ENCODE data around the gene CCDC177. TPM values are rescaled to one million over a fixed set of nuclear protein-coding genes. Genes with fewer than 3 reads are reported as not detected.

CCDC177 gene
- total RNA-seq, 3 donors from 2014 or later: 0.05 TPM; not detected in 2

- no peak overlapping the region for H3K4me3 Mint-ChIP-seq
- no peak for ATAC-seq
- no peak for DNase-seq
- no peaks in the 10 kb centered on the region for H3K36me3 Mint-ChIP-seq (ENCODE audit: insufficient read depth)
- no peaks in the 10 kb centered on the region for H3K9me3 Mint-ChIP-seq
- H3K4me1 Mint-ChIP-seq (ENCODE audit: low read depth): peaks cover 5% of the 10 kb centered on the region
- H3K27me3 Mint-ChIP-seq (ENCODE audit: low read depth): peaks cover 28% of the 10 kb centered on the region
Measured at GRCh38 chr14:69538766-69539165, 35.9 kb downstream of the CCDC177 start.

GRCh38 chr14:69537900-69538299, 36.8 kb downstream of the CCDC177 start:
- no peaks in the 10 kb centered on the region for H3K9me3 Mint-ChIP-seq
- H3K27me3 Mint-ChIP-seq (ENCODE audit: low read depth): peaks cover 26% of the 10 kb centered on the region
- H3K36me3 Mint-ChIP-seq (ENCODE audit: insufficient read depth): no peaks in the 10 kb centered on the region
- ATAC-seq (no peak), DNase-seq (no peak)
- H3K4me1 Mint-ChIP-seq (ENCODE audit: low read depth): no peaks in the 10 kb centered on the region
- no peak overlapping the region for H3K4me3 Mint-ChIP-seq

- Mint-ChIP-seq H3K4me1 (ENCODE audit: low read depth) (no peaks in the 10 kb centered on the region), H3K27me3 (ENCODE audit: low read depth) (peaks cover 28% of the 10 kb centered on the region), H3K4me3 (no peak overlapping the region), H3K9me3 (no peaks in the 10 kb centered on the region), H3K36me3 (ENCODE audit: insufficient read depth) (no peaks in the 10 kb centered on the region)
- ATAC-seq (no peak), DNase-seq (no peak)
Measured at GRCh38 chr14:69536971-69537370, 37.7 kb downstream of the CCDC177 start.

GRCh38 chr14:69535230-69535848, 39.3 kb downstream of the CCDC177 start:
- Mint-ChIP-seq H3K36me3 (ENCODE audit: insufficient read depth) (no peaks in the 10 kb centered on the region), H3K9me3 (no peaks in the 10 kb centered on the region), H3K4me3 (no peak overlapping the region), H3K4me1 (ENCODE audit: low read depth) (no peaks in the 10 kb centered on the region), H3K27me3 (ENCODE audit: low read depth) (peaks cover 25% of the 10 kb centered on the region)
- ATAC-seq (no peak), DNase-seq (no peak)

GRCh38 chr14:69532561-69533340, 41.9 kb downstream of the CCDC177 start:
- Mint-ChIP-seq H3K36me3 (ENCODE audit: insufficient read depth) (no peaks in the 10 kb centered on the region), H3K9me3 (no peaks in the 10 kb centered on the region), H3K4me3 (no peak overlapping the region), H3K4me1 (ENCODE audit: low read depth) (no peaks in the 10 kb centered on the region), H3K27me3 (ENCODE audit: low read depth) (peaks cover 29% of the 10 kb centered on the region)
- ATAC-seq: no peak
- DNase-seq: no peak

GRCh38 chr14:69531135-69531534, 43.5 kb downstream of the CCDC177 start:
- no peaks in the 10 kb centered on the region for H3K36me3 Mint-ChIP-seq (ENCODE audit: insufficient read depth)
- H3K4me1 Mint-ChIP-seq (ENCODE audit: low read depth): no peaks in the 10 kb centered on the region
- H3K27me3 Mint-ChIP-seq (ENCODE audit: low read depth): peaks cover 21% of the 10 kb centered on the region
- H3K4me3 Mint-ChIP-seq: no peak overlapping the region
- H3K9me3 Mint-ChIP-seq: no peaks in the 10 kb centered on the region
- DNase-seq (no peak), ATAC-seq (no peak)

GRCh38 chr14:69530095-69530494, 44.6 kb downstream of the CCDC177 start:
- no peaks in the 10 kb centered on the region for H3K36me3 Mint-ChIP-seq (ENCODE audit: insufficient read depth)
- H3K9me3 Mint-ChIP-seq: no peaks in the 10 kb centered on the region
- H3K27me3 Mint-ChIP-seq (ENCODE audit: low read depth): peaks cover 13% of the 10 kb centered on the region
- H3K4me1 Mint-ChIP-seq (ENCODE audit: low read depth): no peaks in the 10 kb centered on the region
- DNase-seq (no peak), ATAC-seq (no peak)
- no peak overlapping the region for H3K4me3 Mint-ChIP-seq

GRCh38 chr14:69529563-69529962, 45.1 kb downstream of the CCDC177 start:
- no peak overlapping the region for H3K4me3 Mint-ChIP-seq
- no peaks in the 10 kb centered on the region for H3K4me1 Mint-ChIP-seq (ENCODE audit: low read depth)
- H3K9me3 Mint-ChIP-seq: no peaks in the 10 kb centered on the region
- H3K27me3 Mint-ChIP-seq (ENCODE audit: low read depth): peaks cover 11% of the 10 kb centered on the region
- ATAC-seq (no peak), DNase-seq (no peak)
- no peaks in the 10 kb centered on the region for H3K36me3 Mint-ChIP-seq (ENCODE audit: insufficient read depth)

- Mint-ChIP-seq H3K36me3 (ENCODE audit: insufficient read depth) (no peaks in the 10 kb centered on the region), H3K27me3 (ENCODE audit: low read depth) (peaks cover 11% of the 10 kb centered on the region), H3K4me3 (no peak overlapping the region), H3K4me1 (ENCODE audit: low read depth) (no peaks in the 10 kb centered on the region), H3K9me3 (no peaks in the 10 kb centered on the region)
- no peak for ATAC-seq
- no peak for DNase-seq
Measured at GRCh38 chr14:69528930-69529329, 45.7 kb downstream of the CCDC177 start.

GRCh38 chr14:69528143-69528542, 46.5 kb downstream of the CCDC177 start:
- Mint-ChIP-seq H3K4me1 (ENCODE audit: low read depth) (no peaks in the 10 kb centered on the region), H3K4me3 (no peak overlapping the region), H3K36me3 (ENCODE audit: insufficient read depth) (no peaks in the 10 kb centered on the region), H3K9me3 (no peaks in the 10 kb centered on the region), H3K27me3 (ENCODE audit: low read depth) (peaks cover 9% of the 10 kb centered on the region)
- ATAC-seq: no peak
- no peak for DNase-seq

- Mint-ChIP-seq H3K27me3 (ENCODE audit: low read depth) (peaks cover 9% of the 10 kb centered on the region), H3K9me3 (no peaks in the 10 kb centered on the region), H3K36me3 (ENCODE audit: insufficient read depth) (no peaks in the 10 kb centered on the region), H3K4me3 (no peak overlapping the region), H3K4me1 (ENCODE audit: low read depth) (no peaks in the 10 kb centered on the region)
- ATAC-seq (no peak), DNase-seq (no peak)
Measured at GRCh38 chr14:69527635-69528034, 47.0 kb downstream of the CCDC177 start.

- Mint-ChIP-seq H3K4me3 (no peak overlapping the region), H3K4me1 (ENCODE audit: low read depth) (no peaks in the 10 kb centered on the region), H3K36me3 (ENCODE audit: insufficient read depth) (no peaks in the 10 kb centered on the region), H3K27me3 (ENCODE audit: low read depth) (peaks cover 4% of the 10 kb centered on the region), H3K9me3 (no peaks in the 10 kb centered on the region)
- no peak for ATAC-seq
- DNase-seq: no peak
Measured at GRCh38 chr14:69525896-69526295, 48.8 kb downstream of the CCDC177 start.

- DNase-seq (no peak), ATAC-seq (no peak)
- H3K4me1 Mint-ChIP-seq (ENCODE audit: low read depth): no peaks in the 10 kb centered on the region
- H3K9me3 Mint-ChIP-seq: no peaks in the 10 kb centered on the region
- H3K36me3 Mint-ChIP-seq (ENCODE audit: insufficient read depth): no peaks in the 10 kb centered on the region
- no peak overlapping the region for H3K4me3 Mint-ChIP-seq
- H3K27me3 Mint-ChIP-seq (ENCODE audit: low read depth): peaks cover 2% of the 10 kb centered on the region
Measured at GRCh38 chr14:69522026-69522425, 52.6 kb downstream of the CCDC177 start.
